Epithelial cell of esophagus (primary cell): ENCODE results near the gene MAPK14.

Source experiments
- DNase-seq: peaks from one replicate; pipeline ENCODE4 v3.0.0; 2010; ENCODE audit warnings: low read depth
- H3K4me3 ChIP-seq: 2 replicates; pipeline ENCODE4 v1.5.1; 2011; ENCODE audit warnings: mild to moderate bottlenecking, low read length, control low read depth
- TF ChIP-seq, protein P1 (sequence below): IDR thresholded peaks from 2 replicates; pipeline ENCODE4 v1.5.1; 2011; ENCODE audit warnings: low read depth, mild to moderate bottlenecking, low read length, control low read depth, inconsistent platforms; ENCODE audit not compliant: insufficient read depth; ENCODE audit errors: missing control alignments

MAPK14 gene

DNA sequence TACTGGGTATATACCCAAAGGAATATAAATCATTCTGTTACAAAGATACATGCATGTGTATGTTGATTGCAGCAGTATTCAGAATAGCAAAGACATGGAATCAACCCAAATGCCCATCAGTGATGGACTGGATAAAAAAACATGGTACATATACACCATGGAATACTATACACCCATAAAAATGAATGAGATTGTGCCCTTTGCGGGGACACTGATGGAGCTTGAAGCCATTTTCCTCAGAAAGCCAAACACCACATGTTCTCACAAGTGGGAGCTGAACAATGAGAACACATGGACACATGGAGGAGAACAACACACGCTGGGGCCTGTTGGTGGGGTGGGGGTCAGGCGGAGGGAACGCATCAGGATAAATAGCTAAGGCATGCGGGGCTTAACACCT lies 61.4 kb downstream of the MAPK14 start:
- H3K4me3 ChIP-seq: no peak overlapping the region
- TF ChIP-seq, protein P1, sequence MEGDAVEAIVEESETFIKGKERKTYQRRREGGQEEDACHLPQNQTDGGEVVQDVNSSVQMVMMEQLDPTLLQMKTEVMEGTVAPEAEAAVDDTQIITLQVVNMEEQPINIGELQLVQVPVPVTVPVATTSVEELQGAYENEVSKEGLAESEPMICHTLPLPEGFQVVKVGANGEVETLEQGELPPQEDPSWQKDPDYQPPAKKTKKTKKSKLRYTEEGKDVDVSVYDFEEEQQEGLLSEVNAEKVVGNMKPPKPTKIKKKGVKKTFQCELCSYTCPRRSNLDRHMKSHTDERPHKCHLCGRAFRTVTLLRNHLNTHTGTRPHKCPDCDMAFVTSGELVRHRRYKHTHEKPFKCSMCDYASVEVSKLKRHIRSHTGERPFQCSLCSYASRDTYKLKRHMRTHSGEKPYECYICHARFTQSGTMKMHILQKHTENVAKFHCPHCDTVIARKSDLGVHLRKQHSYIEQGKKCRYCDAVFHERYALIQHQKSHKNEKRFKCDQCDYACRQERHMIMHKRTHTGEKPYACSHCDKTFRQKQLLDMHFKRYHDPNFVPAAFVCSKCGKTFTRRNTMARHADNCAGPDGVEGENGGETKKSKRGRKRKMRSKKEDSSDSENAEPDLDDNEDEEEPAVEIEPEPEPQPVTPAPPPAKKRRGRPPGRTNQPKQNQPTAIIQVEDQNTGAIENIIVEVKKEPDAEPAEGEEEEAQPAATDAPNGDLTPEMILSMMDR: no peak
- no peak for DNase-seq

DNA sequence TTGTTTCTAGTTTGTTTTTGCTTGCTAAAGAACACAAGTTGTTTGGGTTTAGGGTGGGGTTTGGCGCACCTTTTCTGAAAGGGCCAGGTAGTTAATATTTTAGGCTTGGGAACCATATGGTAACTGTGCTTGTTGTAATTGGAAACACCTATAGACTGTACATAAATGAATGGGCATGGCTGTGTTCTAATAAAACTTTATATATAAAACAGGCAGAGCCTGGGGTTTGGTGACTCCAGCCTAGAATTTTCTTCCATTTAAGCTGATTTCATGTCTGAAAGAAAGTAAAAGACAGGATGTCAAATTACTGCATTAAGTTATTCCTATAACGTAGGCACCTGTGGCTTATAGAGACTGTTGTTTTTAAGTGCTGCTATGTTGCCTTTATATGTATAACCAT lies 66.6 kb downstream of the MAPK14 start:
- no peak overlapping the region for H3K4me3 ChIP-seq
- no peak for DNase-seq
- TF ChIP-seq, protein P1: no peak

DNA sequence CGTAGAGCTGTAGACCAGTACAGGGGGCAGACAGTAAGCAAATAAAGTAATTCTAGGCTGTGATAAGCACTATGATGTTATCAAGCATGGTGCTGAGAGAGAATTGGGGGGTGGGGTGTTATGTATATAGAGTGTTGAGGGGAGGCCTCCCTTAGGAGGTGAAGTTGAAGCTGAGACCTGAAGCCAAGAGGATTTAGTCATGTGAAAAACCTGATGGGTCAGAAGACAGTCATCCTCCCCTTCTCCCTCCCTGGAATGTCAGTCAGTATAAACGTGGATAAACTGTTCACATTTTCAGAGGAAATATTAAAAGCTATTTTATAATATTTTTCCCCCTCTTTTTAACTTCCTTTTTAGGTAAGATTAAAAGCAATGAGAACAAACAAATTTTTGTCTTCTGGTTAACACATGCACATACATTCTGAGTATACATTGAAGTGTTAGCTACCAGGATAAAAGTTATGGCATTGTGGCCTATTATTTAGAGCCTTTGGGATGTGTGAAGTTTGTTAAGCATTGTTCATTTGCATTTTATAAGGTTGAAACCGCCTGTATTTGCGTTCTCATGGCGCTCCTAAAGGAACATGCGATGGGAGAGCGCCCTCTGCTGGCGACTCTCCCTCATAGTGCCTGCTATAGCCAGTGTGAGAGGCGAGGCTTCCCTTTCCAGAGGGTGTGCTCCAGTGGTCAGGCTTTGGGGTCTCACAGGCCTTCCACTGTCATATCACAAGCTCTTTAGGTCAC lies 67.3 kb downstream of the MAPK14 start:
- H3K4me3 ChIP-seq: no peak overlapping the region
- TF ChIP-seq, protein P1: peak; percentile 97
- peak; percentile 75 for DNase-seq

DNA sequence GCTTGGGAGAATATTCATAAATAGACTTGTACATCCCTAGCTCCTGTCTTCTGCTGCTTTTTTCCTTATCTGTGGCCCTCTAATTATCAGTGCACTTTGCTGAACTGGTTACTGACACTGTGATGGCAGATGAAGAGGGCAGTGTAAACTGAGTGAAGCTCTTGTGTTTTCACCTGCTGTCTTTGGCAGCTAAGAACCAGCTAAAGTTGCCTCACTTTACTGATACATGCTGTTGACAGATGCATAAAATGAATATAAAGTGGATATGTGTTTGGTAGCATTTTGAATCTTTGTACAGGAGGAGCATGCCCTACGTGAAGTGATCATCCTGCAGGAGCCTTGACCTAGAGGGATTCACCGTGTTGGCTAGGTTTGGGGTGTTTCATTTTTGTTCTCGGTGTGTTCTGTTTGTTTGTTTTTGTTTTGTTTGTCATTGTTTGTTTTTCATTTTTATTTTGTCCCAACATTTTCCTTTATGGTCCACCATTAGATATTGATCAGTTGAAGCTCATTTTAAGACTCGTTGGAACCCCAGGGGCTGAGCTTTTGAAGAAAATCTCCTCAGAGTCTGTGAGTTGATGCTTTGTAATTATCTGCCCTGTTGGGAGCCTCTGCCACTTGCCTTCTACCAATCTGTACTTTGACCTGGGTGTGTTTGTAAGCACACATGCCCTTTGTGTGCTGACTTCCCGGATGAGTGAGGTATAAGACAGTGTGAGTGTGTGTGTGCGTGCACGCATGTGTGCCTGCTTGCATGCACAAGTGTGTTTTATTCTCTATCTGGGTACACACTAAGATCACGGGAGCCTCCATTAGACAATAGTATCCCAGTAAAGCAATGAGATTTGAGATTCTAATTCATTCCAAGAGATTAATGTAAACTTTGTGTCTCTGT lies 68.1 kb downstream of the MAPK14 start:
- no peak for DNase-seq
- no peak overlapping the region for H3K4me3 ChIP-seq
- TF ChIP-seq, protein P1: no peak

DNA sequence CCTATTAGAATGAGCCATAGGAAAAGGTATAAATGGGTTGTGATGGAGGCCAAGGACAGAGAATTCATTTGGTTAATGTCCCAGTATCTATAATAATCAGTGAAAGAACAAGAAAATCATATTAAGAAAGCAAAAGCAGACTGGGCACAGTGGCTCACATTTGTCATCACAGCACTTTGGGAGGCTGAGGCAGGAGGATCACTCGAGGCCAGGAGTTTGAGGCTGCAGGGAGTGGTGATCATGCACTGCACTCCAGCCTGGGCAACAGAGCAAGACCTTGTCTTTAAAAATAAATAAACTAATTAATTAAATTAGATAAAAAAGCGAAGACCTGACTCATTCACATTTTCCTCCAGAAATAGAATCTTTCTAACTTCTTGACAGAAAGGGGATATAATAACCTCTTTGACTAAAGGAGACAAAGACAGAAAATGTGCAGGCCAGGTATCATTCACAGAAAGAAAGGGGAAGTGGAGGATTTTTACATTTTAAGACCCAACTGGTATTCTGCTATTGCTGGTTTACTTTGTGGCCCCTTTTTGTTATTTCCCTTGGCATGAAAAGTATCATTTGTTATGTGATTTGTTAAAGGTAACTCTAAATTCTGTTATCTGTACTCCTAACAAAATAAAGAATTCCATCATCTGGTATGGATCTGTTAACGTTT lies 70.8 kb downstream of the MAPK14 start:
- no peak for DNase-seq
- TF ChIP-seq, protein P1: no peak
- H3K4me3 ChIP-seq: no peak overlapping the region

DNA sequence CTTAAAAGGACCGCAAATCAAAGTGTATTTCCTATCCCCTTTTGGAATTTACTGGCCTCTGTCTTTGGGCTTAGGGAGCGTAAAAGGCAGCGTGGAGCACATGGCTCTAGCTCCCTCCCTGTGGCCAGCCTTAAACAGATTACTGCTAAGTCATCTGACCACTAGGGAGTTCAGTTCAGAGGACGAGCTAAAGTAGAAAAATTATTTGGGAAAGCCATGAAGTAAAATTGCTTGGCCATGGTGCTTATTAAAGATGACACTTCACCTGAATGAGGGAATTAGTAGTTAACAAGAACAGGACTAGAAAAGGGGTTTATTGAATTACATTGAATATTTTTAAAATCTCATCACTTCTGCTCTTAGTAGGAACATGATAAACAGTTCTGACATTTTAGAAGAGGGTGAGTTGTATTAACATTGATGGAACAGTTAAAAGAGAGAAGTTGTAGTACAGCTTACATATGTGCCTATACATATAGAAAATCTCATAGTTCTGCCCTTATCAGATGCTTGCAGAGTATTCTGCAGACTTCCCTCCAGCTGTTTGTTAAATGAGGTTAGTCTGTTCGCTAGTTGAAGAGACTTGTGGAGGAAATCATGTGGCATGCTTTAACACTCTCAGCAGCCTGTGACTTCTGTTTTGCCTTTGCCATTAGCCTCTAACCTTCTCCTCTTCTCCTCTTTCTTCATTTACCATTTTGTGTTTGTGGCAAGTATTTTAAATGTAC lies 71.5 kb downstream of the MAPK14 start:
- DNase-seq: no peak
- TF ChIP-seq, protein P1: no peak
- H3K4me3 ChIP-seq: no peak overlapping the region
